SHP77 treated with DMSO at 0.1 percent for 48 hours (cell line): ENCODE measurements around the gene KCTD5.
"Not testable (repeated sequence)": the region's sequence is repeated elsewhere in the genome, so short reads cannot be mapped to it uniquely, and the experiment has no call there.

Experiments
- DNase-seq: peaks from one replicate; lab custom pipeline; 2025; lab: John Stamatoyannopoulos, UW

Gene KCTD5, protein sequence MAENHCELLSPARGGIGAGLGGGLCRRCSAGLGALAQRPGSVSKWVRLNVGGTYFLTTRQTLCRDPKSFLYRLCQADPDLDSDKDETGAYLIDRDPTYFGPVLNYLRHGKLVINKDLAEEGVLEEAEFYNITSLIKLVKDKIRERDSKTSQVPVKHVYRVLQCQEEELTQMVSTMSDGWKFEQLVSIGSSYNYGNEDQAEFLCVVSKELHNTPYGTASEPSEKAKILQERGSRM

DNA sequence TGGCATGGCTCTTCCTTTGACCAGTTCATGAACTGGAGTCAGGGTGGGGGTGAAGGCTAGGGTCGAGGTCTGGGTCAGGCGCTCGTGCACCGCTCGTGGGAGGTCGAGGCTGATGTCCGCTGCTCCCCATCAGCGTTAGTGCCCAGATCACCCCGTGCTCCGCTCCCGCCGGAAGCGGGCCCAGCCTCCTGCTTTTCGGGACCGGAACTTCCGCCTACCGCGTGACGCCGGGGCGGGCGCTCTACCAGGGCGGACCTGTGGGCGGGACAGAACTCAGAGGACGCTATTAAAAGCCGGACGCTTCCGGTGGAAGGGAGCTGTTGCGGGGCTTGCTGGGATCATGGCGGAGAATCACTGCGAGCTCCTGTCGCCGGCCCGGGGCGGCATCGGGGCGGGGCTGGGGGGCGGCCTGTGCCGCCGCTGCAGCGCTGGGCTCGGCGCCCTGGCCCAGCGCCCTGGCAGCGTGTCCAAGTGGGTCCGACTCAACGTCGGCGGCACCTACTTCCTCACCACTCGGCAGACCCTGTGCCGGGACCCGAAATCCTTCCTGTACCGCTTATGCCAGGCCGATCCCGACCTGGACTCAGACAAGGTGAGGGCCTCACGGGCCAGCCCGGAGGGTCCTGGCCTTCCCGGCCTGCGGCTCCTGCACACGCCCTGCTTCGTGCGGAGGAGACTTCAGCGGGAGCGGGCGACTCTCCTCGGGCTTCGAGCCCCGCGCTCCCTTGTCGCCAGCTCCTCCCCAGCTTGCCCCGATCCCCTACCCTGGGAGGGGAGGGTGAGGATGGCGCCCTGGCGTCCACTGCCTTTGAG, at the start of gene KCTD5:
Gene KCTD5, plus strand, starts transcription at position 315 of the 813 bp plus-strand sequence. Its CDS starts 26 bp downstream, at position 341.
- DNase-seq, result peak; percentile 72

DNA sequence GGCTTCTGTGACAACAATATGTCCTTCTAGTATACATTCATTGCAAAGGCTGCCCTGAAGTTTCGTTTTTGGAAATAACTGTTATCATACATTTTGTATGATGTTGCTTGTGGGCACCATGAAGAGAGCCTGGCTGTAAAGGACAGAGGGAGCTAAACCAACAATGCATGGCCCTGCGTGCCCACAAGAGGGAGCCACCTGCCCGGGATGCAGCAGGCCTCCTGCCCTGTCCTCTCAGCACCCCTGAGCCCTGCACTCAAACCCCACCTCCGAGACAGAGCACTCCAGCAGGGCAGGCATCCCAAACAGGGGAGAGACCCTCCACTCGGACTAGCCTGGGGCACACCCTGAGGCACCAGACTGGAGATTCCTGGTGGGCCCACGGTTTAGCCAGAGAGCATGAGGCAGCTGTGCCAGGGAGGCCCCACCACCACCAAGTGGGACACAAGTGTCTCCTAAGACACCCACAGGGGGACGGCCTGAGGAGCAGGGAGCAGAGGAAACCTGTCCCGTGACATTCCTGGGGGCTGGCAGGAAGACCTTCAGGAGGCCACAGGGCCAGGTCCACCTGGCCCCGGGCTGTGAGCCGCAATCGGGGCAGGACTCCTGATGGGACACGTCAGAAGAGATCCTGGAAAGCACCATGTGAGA, 43.1 kb upstream of the KCTD5 start:
- DNase-seq, result not testable (repeated sequence)

DNA sequence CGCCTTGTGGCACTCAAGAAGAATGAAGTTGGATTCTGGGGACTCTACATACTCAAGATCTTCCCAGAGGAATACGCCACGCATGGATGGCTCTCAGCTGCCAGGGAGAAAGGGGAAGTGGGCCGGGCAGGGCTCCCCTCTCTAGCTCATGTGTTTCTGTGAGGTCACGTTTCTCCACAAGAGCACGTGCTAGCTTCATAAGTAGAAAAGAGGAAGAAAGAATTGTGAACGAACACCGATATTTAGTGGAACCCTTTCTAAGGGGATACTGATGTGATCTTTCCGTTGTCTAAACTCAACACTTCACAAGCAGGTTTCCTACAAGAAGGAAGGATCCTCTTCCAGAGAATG, 42.6 kb upstream of the KCTD5 start:
- DNase-seq, result not testable (repeated sequence)

DNA sequence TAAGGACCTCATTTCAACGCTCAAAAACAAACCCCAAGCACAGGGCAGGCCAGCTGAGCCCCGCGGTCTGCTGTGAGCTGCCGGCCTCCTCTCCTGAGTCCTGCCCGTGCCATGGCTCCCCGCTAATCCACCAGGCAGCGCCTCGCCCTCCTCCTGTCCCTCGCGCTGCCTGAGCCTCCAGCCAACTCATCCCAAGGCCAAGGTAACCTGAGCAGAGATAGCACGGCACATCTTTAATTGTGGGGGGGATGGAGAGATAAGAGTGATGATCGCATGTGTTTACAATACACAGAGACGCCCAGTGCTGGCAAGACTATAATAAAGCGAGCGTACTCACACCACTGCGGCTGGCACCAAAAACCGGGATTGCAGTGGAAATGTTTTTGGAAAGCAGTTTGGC, 39.8 kb upstream of the KCTD5 start:
- not testable (repeated sequence) for DNase-seq

DNA sequence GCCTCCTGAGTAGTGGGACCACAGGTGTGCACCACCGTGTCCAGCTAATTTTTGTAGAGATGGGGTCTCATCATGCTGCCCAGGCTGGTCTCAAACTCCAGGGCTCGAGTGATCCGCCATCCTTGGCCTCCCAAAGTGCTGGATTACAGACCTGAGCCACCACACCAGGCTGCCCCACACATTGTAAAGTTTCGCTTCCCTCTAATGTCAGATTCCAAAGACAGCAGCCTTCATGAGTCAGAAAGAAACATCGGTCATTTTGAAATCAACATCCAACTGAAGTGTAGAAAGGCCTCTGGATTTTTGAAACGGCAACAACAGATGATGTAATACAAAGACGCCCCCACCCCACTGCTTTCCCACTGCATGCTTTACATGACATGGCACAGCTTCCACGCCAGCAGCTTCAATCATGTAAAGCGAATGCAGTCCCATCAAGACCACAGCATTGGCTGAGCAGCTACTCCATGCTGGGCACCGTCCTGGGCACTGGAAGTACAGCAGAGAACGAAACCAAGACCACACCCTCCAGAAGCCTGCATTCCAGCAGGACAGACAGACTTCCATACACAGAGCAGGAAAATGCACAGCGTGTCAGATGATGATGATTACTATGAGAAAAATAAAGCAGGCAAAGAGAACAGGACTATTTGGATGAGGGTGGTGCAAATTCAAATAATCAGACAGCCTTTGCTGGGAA, 37.4 kb upstream of the KCTD5 start:
- not testable (repeated sequence) for DNase-seq

DNA sequence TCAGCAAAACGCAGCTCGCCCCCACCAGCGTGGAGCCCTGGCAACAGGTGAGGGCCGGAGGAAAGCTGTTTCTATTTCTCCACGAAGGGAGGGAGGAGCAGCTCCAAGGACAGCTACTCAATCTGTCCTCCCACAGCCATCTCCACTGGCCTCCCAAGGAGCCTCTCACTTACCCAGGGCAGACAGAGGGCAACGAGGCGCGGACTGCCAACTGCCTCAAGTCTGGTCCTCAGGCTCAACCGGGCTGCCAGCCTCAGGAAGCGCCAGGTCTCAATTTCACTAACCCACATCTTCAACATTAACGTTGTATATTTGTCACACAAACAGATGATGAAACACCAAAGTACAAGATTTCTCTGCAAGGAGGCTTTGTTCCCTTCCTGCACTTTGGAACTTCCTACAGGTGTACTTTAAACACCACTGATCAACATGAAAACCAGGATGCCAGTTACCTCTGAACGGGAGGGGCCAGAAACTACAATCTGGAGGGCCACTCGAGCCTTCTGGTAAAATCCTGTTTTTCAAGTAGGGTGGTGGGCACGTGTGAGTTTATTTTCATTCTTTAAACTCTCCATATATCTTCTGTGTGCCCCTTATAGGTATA, 31.0 kb upstream of the KCTD5 start:
- not testable (repeated sequence) for DNase-seq

DNA sequence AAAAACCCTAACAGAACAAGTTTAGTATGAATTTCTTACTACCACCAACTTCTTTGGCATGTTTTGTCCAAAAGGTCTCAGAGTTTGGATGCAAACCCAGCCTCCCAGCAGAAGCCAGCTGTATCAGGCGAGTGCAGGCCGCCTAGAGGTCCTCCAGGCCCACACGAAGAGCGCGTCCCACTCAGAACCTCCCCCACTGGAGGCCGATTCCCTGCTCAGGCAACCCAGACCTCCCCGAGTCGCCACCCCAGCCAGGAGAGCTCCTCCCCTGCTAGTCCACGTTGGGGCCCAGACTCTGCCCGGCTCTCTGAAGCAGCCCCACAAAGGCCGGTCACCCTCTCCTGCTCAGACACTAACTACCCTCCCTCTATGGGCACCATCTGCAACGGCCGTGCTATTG, 28.4 kb upstream of the KCTD5 start:
- not testable (repeated sequence) for DNase-seq

DNA sequence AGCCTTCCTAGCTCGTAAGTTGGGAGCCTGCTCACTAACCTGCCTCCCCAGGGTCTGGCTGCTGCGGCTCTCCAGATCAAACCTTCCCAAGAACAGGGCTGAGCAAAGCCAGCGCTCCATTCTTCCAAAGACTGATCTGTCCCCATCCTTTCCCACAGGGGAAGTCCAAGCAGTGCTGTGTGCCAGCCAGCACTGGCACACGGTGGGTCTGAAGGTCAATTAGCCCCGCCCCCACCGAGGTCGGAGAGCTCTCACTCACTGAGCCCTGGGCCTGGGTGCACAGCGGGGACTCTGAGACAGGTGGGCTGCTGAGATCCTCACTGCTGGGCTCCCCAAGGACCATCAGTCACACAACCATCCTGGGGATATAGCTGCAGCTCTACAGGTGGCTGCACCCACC, 27.4 kb upstream of the KCTD5 start:
- not testable (repeated sequence) for DNase-seq

DNA sequence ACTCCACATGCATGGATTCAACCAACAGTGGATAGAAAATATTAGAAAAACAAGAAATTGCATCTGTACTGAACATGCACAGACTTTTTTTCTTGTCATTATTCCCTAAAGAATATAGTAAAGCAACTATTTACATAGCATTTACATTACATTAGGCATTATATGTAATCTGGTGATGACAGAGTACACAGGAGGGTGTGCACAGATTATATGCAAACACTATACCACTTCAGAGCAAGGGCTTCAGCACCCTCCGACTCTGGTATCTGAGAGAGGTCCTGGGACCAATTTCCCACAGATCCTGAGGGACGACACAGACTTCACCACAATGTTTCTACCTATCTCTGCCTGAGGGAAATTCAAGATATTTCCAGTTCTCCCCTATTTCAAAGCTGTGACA, 25.3 kb upstream of the KCTD5 start:
- DNase-seq, result no peak

DNA sequence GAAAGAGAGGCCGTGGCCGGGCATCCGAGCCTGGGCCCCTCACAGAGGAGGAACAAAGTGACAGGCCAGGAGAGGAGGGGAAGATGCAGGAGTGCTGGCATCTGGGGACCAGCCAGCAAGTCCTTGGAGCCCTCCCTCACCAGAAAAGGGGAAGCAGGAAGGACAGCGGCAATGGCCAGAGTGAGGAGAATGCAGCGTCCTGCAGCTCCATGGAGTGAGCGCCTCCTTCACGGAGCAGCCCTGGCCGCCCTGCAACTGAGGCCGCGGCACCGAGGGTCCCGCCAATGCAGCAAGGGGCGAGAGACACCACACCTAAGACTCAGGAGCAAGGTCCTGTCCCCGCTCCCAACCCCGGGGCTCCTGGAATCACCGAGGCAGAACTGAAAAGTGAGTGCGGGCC, 24.5 kb upstream of the KCTD5 start:
- DNase-seq, result not testable (repeated sequence)

DNA sequence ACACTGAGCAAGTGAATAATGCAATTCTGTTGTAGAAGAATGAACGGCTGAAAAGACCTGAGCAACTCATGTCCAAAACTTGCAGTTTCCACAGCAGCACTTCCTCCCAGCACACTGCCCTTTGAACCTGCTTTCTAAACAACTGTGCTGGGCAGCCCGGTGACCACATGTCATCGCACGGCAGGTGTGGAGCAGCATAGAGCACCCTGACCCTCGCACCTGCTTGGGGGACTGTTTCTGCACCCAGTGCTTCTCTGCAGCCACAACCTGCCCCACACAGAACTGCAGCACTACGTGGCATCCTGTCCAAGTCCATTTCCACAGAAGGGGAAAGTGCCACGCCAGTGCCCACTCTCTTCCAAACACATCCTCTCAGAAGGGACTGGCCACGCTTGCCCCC, 22.8 kb upstream of the KCTD5 start:
- not testable (repeated sequence) for DNase-seq

DNA sequence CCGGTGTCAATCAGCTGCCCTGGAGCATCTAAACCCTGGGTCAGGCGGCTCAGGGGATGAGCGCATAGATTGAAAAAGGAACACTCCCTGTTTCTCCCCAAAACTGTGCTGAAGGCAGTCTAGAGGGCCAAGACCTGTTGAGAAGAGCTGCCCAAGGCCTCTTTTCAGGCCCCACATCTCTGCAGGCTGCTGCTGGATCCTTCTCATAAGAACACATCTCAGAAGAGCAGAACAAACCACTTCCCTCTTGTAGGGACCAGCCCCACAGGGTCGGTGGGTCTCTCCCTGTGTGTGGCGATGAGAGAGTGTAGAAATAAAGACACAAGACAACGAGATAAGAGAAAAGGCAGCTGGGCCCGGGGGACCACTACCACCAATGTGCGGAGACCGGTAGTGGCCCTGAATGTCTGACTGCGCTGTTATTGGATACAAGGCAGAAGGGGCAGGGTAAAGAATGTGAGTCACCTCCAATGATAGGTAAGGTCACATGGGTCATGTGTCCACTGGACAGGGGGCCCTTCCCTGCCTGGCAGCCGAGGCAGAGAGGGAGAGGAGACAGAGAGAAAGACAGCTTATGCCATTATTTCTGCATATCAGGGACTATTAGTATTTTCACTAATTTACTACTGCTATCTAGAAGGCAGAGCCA, 22.2 kb upstream of the KCTD5 start:
- not testable (repeated sequence) for DNase-seq

DNA sequence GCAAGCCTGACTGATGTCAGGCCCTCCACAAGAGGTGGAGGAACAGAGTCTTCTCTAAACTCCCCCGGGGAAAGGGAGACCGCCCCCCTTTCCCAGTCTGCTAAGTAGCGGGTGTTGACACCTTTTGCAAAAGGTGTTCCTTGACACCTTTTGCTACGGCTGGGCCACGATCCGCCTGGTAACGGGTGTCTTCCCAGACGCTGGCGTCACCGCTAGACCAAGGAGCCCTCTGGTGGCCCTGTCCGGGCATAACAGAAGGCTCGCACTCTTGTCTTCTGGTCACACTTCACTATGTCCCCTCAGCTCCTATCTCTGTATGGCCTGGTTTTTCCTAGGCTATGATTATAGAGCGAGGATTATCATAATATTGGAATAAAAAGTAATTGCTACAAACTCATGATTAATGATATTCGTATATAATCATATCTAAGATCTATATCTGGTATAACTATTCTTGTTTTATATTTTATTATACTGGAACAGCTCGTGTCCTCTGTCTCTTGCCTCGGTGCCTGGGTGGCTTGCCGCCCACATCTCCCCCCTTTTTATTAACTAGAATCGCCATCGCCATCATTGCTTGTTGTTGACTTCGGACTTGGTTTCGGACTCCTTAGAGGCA, 21.5 kb upstream of the KCTD5 start:
- DNase-seq, result not testable (repeated sequence)

DNA sequence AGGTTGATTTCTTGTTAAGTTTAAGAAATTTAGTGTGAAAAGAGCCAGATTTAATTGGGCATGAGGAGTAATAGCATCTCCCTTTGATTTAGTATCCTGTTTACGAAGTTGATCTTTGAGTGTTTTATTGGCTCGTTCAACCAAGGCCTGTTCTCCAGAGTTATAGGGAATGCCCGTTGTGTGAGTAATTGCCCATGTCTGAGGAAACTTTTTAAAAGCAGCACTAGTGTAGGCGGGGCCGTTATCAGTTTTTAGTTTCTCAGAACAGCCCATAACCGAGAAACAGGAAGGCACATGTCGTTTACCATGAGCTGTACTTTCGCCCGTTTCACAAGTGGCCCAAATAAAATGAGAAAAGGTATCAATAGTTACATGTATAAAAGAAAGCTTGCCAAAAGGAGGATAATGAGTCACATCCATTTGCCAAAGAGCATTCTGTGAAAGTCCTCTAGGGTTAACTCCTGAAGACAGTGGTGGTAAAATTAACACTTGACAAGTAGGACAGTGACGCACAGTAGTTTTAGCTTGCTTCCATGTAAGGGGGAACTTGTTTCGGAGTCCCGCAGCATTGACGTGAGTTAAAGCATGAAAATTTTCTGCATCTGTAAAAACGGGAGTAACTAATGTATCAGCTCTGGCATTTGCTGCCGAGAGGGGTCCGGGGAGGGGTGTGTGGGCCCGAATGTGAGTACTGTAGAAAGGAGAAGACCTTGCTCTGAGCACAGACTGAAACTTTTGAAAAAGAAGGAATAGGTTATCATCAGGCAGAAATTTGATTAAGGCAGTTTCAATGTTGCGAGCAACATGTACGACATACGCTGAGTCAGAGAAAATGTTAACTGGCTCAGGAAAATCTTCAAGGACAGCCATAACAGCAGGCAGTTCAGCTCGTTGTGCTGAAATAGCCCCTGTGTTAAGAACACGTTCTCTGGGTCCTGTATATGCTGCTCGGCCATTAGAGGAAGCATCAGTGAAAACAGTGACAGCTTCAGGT, 18.5 kb upstream of the KCTD5 start:
- no peak for DNase-seq

DNA sequence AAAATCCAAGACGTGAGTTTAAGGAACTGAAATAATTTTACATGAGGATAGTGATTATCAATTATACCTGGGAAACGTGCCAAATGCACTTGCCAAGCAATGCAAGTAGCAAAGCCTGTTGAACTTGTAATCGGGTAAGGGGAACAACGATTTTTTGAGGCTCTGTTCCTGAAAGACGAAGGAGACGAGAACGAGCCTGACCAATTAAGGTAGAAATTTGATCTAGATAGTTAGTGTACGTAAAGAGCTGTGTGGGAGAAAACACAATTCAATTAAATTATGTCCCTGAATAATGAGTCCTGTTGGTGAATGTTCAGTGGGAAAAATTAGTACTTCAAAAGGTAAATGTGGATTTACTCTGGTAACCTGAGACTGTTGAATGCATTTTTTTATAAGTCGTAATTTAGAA, 17.7 kb upstream of the KCTD5 start:
- DNase-seq, result no peak

DNA sequence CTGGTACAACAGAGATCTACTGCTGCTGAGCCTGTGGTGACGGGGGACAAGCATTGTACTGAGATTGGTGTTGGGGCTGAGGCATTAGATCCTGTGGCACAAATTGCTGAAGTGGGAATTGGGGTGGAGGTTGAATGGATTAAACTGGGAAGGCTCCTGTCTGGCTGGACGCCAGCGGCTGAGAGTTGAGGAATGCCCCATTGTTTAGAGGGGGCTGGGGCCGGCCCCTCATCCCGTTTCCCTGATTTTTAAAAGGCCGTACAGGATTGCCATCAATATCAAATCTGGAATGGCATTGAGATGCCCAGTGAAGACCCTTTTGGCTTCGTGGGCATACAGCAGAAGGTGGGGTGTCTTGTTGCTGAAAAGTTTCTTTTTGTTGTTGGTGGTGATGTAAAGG, 15.7 kb upstream of the KCTD5 start:
- not testable (repeated sequence) for DNase-seq

DNA sequence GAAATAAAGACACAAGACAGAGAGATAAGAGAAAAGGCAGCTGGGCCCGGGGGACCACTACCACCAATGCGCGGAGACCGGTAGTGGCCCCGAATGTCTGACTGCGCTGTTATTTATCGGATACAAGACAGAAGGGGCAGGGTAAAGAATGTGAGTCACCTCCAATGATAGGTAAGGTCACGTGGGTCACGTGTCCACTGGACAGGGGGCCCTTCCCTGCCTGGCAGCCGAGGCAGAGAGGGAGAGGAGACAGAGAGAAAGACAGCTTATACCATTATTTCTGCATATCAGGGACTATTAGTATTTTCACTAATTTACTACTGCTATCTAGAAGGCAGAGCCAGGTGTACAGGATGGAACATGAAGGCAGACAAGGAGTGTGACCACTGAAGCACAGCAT, 12.7 kb upstream of the KCTD5 start:
- DNase-seq, result not testable (repeated sequence)

DNA sequence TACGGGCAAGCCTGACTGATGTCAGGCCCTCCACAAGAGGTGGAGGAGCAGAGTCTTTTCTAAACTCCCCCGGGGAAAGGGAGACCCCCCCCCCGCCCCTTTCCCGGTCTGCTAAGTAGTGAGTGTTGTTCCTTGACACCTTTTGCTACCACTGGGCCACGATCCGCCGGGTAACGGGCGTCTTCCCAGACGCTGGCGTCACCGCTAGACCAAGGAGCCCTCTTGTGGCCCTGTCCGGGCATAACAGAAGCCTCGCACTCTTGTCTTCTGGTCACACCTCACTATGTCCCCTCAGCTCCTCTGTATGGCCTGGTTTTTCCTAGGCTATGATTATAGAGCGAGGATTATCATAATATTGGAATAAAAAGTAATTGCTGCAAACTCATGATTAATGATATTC, 12.3 kb upstream of the KCTD5 start:
- not testable (repeated sequence) for DNase-seq

DNA sequence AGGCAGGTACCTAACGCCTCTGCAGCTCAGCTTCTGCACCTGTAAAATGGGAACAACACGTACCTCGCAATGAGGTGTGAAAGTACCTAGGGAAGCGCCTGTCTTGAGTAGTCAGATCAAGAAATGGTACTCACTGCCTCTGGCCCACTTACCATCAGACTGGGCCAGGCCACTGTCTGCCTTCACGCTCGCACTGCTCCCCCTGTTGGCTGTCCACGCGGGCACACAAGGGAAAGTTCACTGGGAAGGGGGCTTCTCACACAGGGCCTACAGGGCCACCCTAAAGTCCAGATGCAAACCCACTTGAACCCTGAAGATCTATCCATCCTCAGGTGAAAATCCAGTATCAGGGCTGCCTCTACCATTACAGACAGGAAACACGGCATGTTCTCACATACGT, 11.1 kb upstream of the KCTD5 start:
- not testable (repeated sequence) for DNase-seq

DNA sequence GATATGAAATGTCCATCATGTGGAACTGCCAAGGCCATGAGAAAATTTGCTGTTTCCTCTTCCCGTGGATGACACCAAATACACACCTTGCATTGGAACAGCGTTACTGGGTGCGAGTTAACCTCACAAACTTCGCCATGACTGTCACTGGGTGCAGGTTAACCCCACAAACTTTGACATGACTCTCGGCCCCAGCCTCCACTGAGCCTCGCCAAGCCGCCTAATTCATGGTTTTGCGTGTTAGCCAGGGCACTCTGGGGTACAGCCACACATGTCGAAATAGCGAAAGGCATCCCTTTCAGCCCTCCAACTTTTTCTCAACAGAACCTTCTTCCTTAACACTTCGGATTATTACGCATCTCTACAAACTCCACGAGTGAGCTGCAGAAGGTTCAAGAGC, 10.6 kb upstream of the KCTD5 start:
- no peak for DNase-seq
